Thoracic aorta (tissue), 2 donors: ENCODE measurements around the gene LRRK1. TPM values are rescaled to one million over a fixed set of nuclear protein-coding genes. Genes with fewer than 3 reads are reported as not detected.

Experiments used
- ATAC-seq: fragments of 150-250 bp; one replicate; pipeline ENCODE4 v1.8.0; 2017; ENCODE audit warnings: low read depth; ENCODE audit not compliant: insufficient number of reproducible peaks, low FRiP score
- DNase-seq: peaks from one replicate; pipeline ENCODE4 v3.0.0-alpha.2; 2020; ENCODE audit warnings: low spot score
- H3K27ac ChIP-seq, 2 donors: fragments of 200-600 bp; sonication (generic); 1 replicate in 1 of 2; 2 replicates in 1 of 2; pipeline ENCODE4 v1.5.1; 2016; ENCODE audit warnings: mild to moderate bottlenecking in 2 of 2, moderate library complexity in 2 of 2
- H3K27me3 ChIP-seq: fragments of 200-600 bp; sonication (generic); replicated peaks from 2 replicates; pipeline ENCODE4 v1.6.0; 2016; ENCODE audit warnings: mild to moderate bottlenecking; ENCODE audit not compliant: insufficient read depth
- H3K36me3 ChIP-seq: fragments of 200-600 bp; sonication (generic); one replicate; pipeline ENCODE4 v1.5.1; 2016
- H3K4me1 ChIP-seq, 2 donors: fragments of 200-600 bp; sonication (generic); 1 replicate in 1 of 2; 2 replicates in 1 of 2; pipeline versions ENCODE4 v1.5.1 to v1.6.0; 2016; ENCODE audit warnings: low read depth in 2 of 2, mild to moderate bottlenecking in 1 of 2; ENCODE audit not compliant: control insufficient read depth in 1 of 2
- H3K4me3 ChIP-seq: fragments of 200-600 bp; sonication (generic); 2 replicates; pipeline ENCODE4 v1.5.1; 2016; ENCODE audit warnings: mild to moderate bottlenecking
- H3K9me3 ChIP-seq: fragments of 200-600 bp; sonication (generic); 2 replicates; pipeline ENCODE4 v1.5.1; 2016
- total RNA-seq, 2 donors: library from RNA; depleted of rRNA; stranded (reverse); fragments of >200 nt; gene quantifications; one replicate each; pipeline versions ENCODE4 v1.1.0 to v1.2.3, GENCODE V29; 2016
- TF ChIP-seq, protein P1 (sequence below): fragments of 200-600 bp; sonication (generic); IDR thresholded peaks from one replicate; pipeline ENCODE4 v1.5.1; 2019; ENCODE audit warnings: antibody characterized with exemption

The LRRK1 gene
- total RNA-seq, 2 donors from 2014 or later, result 17.2 to 47.1 TPM

- Histone ChIP-seq H3K4me3 (no peak overlapping the region), H3K9me3 (no peaks in the 10 kb centered on the region), H3K4me1 (no peaks in the 10 kb centered on the region), H3K27me3 (no peaks in the 10 kb centered on the region), H3K36me3 (peaks cover 7% of the 10 kb centered on the region), H3K27ac (no peak overlapping the region)
- ATAC-seq (no peak), DNase-seq (no peak)
- TF ChIP-seq, protein P1, sequence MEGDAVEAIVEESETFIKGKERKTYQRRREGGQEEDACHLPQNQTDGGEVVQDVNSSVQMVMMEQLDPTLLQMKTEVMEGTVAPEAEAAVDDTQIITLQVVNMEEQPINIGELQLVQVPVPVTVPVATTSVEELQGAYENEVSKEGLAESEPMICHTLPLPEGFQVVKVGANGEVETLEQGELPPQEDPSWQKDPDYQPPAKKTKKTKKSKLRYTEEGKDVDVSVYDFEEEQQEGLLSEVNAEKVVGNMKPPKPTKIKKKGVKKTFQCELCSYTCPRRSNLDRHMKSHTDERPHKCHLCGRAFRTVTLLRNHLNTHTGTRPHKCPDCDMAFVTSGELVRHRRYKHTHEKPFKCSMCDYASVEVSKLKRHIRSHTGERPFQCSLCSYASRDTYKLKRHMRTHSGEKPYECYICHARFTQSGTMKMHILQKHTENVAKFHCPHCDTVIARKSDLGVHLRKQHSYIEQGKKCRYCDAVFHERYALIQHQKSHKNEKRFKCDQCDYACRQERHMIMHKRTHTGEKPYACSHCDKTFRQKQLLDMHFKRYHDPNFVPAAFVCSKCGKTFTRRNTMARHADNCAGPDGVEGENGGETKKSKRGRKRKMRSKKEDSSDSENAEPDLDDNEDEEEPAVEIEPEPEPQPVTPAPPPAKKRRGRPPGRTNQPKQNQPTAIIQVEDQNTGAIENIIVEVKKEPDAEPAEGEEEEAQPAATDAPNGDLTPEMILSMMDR, result no peak
These were observed 6.3 kb downstream of the LRRK1 start for GRCh38 chr15:100925480-100925879.

DNA sequence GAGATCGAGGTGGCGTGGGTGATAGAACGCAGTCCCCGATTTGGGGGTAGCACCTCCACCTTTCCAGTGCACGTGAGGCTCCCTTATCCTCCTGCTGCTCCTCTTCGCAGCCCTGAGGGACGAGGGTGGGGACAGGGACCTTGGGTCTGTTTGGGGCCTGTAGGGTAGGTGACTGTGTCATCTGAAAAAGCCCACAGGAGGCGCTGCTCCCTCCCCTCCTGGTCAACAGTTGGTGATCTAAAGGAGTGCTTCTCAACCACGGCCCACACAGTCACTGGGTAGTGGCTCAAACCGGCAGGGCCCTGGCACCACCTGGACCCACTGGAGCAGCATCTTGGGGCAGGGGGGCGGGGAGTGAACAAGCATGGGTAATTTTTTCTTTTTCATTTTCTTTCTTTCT, 7.1 kb downstream of the LRRK1 start:
- TF ChIP-seq, protein P1, result no peak
- H3K4me3 ChIP-seq, result no peak overlapping the region
- H3K27ac ChIP-seq, result no peak overlapping the region
- peaks cover 7% of the 10 kb centered on the region for H3K36me3 ChIP-seq
- H3K27me3 ChIP-seq, result no peaks in the 10 kb centered on the region
- H3K9me3 ChIP-seq, result no peaks in the 10 kb centered on the region
- H3K4me1 ChIP-seq, result no peaks in the 10 kb centered on the region
- DNase-seq, result no peak
- no peak for ATAC-seq

GRCh38 chr15:100926971-100927756, 8.0 kb downstream of the LRRK1 start:
- no peaks in the 10 kb centered on the region for H3K27me3 ChIP-seq
- H3K4me3 ChIP-seq, result no peak overlapping the region
- H3K36me3 ChIP-seq, result peaks cover 7% of the 10 kb centered on the region
- ATAC-seq (no peak), DNase-seq (no peak)
- no peaks in the 10 kb centered on the region for H3K9me3 ChIP-seq
- TF ChIP-seq, protein P1, result no peak
- H3K27ac ChIP-seq, result no peak overlapping the region
- no peaks in the 10 kb centered on the region for H3K4me1 ChIP-seq

DNA sequence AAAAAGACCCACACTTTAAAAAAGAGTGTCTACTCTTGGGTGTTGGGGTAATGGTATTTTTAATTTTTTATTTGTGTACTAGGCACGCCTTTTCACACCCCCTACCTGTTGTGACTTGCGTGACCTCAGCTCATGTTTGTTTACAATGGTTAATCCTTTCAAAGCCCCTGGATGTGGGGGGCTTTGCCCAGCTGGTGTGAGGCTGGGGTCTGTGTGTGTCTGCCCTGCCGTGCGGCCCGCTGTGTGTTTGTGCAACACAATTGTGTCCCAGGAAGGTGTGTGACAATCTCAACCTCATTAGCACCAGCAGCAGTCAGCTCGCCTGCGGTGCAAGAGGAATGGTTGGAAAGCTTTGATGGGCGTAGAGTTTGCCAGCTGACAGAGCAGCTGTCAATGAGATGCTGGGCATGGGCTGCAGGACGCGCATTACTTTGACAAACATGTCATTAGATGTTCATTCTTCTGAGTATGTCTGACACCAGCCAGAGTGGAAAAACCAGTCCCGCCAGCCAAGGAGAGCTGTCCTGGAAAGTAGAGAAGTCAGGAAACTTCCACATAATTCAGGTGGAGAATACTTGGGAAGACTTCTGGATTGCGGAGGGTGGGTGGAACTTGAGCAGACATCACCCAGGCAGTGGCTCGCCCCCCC, 9.6 kb downstream of the LRRK1 start:
- DNase-seq (no peak), ATAC-seq (no peak)
- no peaks in the 10 kb centered on the region for H3K9me3 ChIP-seq
- TF ChIP-seq, protein P1, result no peak
- H3K27me3 ChIP-seq, result no peaks in the 10 kb centered on the region
- H3K36me3 ChIP-seq, result peaks cover 7% of the 10 kb centered on the region
- no peak overlapping the region for H3K27ac ChIP-seq
- H3K4me1 ChIP-seq, result no peaks in the 10 kb centered on the region
- no peak overlapping the region for H3K4me3 ChIP-seq

GRCh38 chr15:100929641-100930042, 10.5 kb downstream of the LRRK1 start:
- Histone ChIP-seq H3K27ac (no peak overlapping the region), H3K4me3 (no peak overlapping the region), H3K36me3 (peaks cover 7% of the 10 kb centered on the region), H3K27me3 (no peaks in the 10 kb centered on the region), H3K9me3 (no peaks in the 10 kb centered on the region), H3K4me1 (no peaks in the 10 kb centered on the region)
- TF ChIP-seq, protein P1, result no peak
- DNase-seq (no peak), ATAC-seq (no peak)
